GM21367 (cell line): ENCODE results near the gene GPRIN2.
"Not testable (repeated sequence)": the region's sequence is repeated elsewhere in the genome, so short reads cannot be mapped to it uniquely, and the experiment has no call there.

Source experiments
- ATAC-seq: cut with Tn5 transposase; IDR thresholded peaks from one replicate; pipeline ENCODE4 v1.9.1; 2021; ENCODE audit not compliant: unreplicated experiment

Gene GPRIN2

GRCh38 chr10:46538155-46538554, 18.3 kb downstream of the GPRIN2 start:
- no peak for ATAC-seq

DNA sequence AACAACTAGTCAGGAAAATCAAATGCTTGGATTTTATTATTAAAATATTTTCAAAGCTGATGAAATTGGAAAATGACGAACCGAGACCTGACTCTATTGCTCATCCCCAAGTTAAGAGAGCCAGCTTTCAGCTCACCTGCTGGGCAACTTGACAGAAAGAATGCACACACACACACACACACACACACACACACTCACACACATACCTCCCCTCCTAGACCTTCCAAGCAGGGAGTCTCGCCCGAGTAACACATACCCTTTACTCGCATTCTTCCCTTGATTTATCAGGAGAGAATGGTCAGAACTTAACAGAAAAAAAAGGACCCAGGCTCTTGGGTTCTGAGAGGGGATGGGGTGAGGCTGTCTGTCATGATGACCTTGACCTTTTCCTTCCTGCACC, 19.1 kb downstream of the GPRIN2 start:
- no peak for ATAC-seq

- ATAC-seq: no peak
Observed at GRCh38 chr10:46536781-46537180, 19.7 kb downstream of the GPRIN2 start.

GRCh38 chr10:46536171-46536570, 20.3 kb downstream of the GPRIN2 start:
- ATAC-seq: no peak

- ATAC-seq: no peak
Observed at GRCh38 chr10:46534828-46535524, 21.5 kb downstream of the GPRIN2 start.

DNA sequence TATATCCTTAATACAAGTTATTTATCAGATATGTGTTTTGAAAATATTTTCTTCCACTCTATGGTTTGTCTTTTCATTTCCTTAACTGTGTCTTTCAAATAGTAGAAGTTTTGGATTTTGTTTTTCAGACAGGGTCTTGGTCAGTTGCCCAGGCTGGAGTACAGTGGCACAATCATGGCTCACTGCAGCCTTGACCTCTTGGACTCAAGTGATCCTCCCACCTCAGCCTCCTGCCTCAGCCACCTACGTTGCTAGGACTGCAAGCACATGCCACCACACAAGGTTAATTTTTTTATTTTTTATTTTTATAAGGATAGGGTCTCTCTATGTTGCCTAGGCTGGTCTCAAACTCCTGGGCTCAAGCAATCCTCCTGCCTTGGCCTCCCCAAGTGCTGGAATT, 24.2 kb downstream of the GPRIN2 start:
- not testable (repeated sequence) for ATAC-seq

- no peak for ATAC-seq
Observed at GRCh38 chr10:46530249-46531186, 25.9 kb downstream of the GPRIN2 start.

GRCh38 chr10:46529742-46530141, 26.7 kb downstream of the GPRIN2 start:
- not testable (repeated sequence) for ATAC-seq

- no peak for ATAC-seq
Observed at GRCh38 chr10:46528675-46529615, 27.5 kb downstream of the GPRIN2 start.

DNA sequence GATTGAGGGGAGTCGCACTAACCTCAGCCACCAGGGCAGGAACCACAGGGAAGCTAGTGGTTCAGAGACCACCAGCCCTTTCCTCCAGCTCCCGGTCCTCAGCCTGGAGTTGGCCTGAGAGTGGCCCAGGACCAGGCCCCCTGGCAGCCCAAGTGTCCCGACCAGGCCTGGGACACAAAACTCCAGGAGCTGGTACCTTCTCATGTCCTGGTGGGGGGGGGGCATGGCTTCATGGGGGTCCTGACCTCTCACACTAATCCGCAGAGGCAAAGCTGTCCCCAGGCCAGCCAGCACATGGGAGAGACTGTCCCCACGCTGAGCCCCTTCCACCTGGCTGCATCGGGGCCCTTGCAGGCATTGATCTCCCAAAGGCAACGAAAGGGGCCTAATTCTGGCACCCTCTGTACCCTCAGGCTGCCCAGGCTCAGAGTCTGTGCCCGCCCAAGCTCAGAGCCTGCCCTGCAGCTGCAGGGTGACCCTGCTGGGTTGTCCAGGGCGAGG, 28.2 kb downstream of the GPRIN2 start:
- no peak for ATAC-seq

DNA sequence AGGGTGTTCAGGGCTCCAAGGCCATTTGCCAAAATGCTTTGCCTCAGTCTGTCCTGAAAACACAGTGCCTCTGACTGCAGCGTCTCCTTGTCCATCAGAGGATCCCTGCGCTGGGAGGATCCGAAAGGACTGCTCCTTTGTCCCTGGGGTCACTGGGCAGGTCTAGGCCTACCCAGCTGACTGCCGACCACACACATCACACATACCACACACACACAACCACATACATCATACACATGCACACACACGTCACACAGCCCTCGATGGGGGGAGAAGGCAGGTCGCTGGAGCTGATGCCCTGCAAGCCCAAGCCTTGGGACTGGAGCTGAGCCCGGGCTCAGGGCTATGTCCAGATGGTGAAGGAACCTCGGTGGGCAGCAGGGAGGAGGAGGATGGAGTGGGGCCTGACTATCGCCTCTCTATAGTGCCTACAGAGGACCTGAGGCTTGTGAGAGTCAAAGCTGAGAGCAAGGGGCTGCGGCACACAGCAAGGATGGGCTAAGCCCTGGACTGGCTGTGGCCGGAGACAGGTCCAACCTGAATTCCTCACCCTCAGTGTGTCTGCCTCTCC, 29.1 kb downstream of the GPRIN2 start:
- no peak for ATAC-seq

GRCh38 chr10:46526682-46527038, 29.8 kb downstream of the GPRIN2 start:
- no peak for ATAC-seq

- no peak for ATAC-seq
Observed at GRCh38 chr10:46525824-46526681, 30.4 kb downstream of the GPRIN2 start.

DNA sequence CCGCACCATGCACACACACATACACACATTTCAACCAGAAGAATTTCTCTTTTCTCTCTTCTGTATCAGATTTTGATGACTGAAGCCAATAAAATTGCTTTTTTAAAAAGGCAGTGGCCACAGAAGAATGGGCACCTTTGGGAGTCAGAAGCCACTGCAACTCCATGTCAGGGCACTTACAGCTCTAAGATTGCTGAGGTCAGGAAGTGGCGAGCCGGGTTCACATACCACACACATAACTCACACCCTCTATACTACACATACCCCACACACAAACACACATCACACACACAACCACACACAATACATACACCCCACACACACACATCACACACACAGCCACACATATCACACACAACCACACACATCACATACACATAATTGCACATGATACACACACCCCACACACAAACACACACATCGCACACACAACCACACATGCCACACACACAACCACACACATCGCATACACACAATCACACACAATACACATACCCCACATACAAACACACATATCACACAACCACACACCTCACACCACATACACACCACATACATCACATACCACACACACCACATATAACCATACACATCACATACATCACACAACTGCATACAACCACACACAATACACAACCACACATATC, 31.2 kb downstream of the GPRIN2 start:
- no peak for ATAC-seq

GRCh38 chr10:46524472-46525176, 31.8 kb downstream of the GPRIN2 start:
- ATAC-seq: no peak

- no peak for ATAC-seq
Observed at GRCh38 chr10:46523962-46524471, 32.4 kb downstream of the GPRIN2 start.

GRCh38 chr10:46523119-46523961, 33.1 kb downstream of the GPRIN2 start:
- no peak for ATAC-seq
